ENCODE measurements around the gene GAPVD1.

DNA sequence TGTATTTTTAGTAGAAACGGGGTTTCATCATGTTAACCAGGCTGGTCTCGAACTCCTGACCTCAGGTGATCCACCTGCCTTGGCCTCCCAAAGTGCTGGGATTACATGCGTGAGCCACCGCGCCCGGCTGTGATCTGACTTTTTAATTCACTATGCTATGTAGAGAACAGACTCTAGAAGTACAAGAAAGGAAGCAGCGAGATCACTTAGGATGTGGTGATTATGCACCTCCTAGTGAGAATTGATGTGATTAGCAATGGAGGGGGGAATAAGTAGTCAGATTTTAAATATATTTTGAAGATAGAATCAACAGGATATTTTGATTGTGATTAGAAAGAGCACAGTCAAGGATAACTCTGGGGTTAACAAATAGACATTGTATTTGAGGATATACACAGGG lies 36.3 kb downstream of the GAPVD1 start:
- TF ChIP-seq POLR2AphosphoS5 (IDR thresholded peaks at IDR 0.05; ENCODE audit: low read depth, low read length) (no peak), TAF1 (IDR thresholded peaks at IDR 0.05; ENCODE audit: borderline replicate concordance, low read depth, low read length) (no peak), POLR2A (IDR thresholded peaks at IDR 0.05; ENCODE audit: low read depth, low read length) (no peak)

Measured in GM12892 (cell line).